ENCODE data around the gene SPDYE16.
"Not testable (repeated sequence)": the region's sequence is repeated elsewhere in the genome, so short reads cannot be mapped to it uniquely, and the experiment has no call there.

- TF ChIP-seq CTCF, POLR2A (IDR thresholded peaks at IDR 0.05): not testable (repeated sequence)
These were observed 24.2 kb upstream of the SPDYE16 start for GRCh38 chr7:76567311-76567710.

All from lower leg skin (tissue), 3 donors.